Transverse colon (tissue), 4 donors: ENCODE data around the gene KIAA1958. TPM values are rescaled to one million over a fixed set of nuclear protein-coding genes. Genes with fewer than 3 reads are reported as not detected.

ENCODE experiments used
- DNase-seq: peaks from one replicate; pipeline ENCODE4 v3.0.0-alpha.2; 2019
- H3K27ac ChIP-seq, 4 donors: fragments of 200-600 bp; sonication (generic); 2 replicates each; pipeline ENCODE4 v1.5.1; 2016 to 2018; ENCODE audit warnings: inconsistent platforms in 4 of 4
- H3K27me3 ChIP-seq: fragments of 200-600 bp; sonication (generic); 2 replicates; pipeline ENCODE4 v1.5.1; 2017; ENCODE audit warnings: inconsistent platforms
- H3K36me3 ChIP-seq, 4 donors: fragments of 200-600 bp; sonication (generic); 2 replicates each; pipeline ENCODE4 v1.5.1; 2017 to 2019; ENCODE audit warnings: inconsistent platforms in 4 of 4
- H3K4me1 ChIP-seq, 4 donors: fragments of 200-600 bp; sonication (generic); 2 replicates each; pipeline ENCODE4 v1.5.1; 2017 to 2020; ENCODE audit warnings: inconsistent platforms in 4 of 4
- H3K4me3 ChIP-seq, 4 donors: fragments of 200-600 bp; sonication (generic); 1 replicate in 1 of 4; 2 replicates in 3 of 4; pipeline versions ENCODE4 v1.5.1 to v1.6.1; 2017 to 2019; ENCODE audit warnings: inconsistent platforms in 4 of 4
- H3K9me3 ChIP-seq, 2 donors: fragments of 200-600 bp; sonication (generic); 2 replicates each; pipeline ENCODE4 v1.5.1; 2017 to 2019; ENCODE audit warnings: inconsistent platforms in 2 of 2
- EP300 ChIP-seq: sonication (generic); formaldehyde crosslinking; IDR thresholded peaks from one replicate; pipeline ENCODE4 v1.6.1; 2017; ENCODE audit warnings: antibody characterized with exemption, low read depth
- POLR2A ChIP-seq: fragments of 450-650 bp; IDR thresholded peaks from one replicate; pipeline ENCODE4 v1.6.1; 2016; ENCODE audit warnings: antibody characterized with exemption, mild to moderate bottlenecking, moderate library complexity
- POLR2AphosphoS5 ChIP-seq, 3 donors: sonication (generic); formaldehyde crosslinking; IDR thresholded peaks; one replicate each; pipeline ENCODE4 v1.6.1; 2016; ENCODE audit warnings: antibody characterized with exemption in 3 of 3
- WGBS, 2 donors: methylation state at CpG; one replicate each; pipeline ENCODE4 v1.1.5; 2018; ENCODE audit warnings: low coverage in 1 of 2; 5-methylcytosine and 5-hydroxymethylcytosine counted together
- in situ Hi-C, 4 donors: fragments of 200-750 bp; cut with MboI; loops; one replicate each; pipeline versions ENCODE4 v1.15.0 to v1.15.1; 2017; ENCODE audit warnings: low sequenced_read_pairs in 3 of 4, low pct_ligation_motif_present in 1 of 4, low pct_unique_long_range_greater_than_20kb in 1 of 4
- intact Hi-C: fragments of 100-400 bp; cut with DNase I; formaldehyde crosslinking; loops from one replicate; pipeline ENCODE4 v1.15.1; 2023; ENCODE audit warnings: low total_unique reads
- total RNA-seq, 4 donors: library from RNA; depleted of rRNA; stranded (reverse); fragments of >200 nt; gene quantifications; one replicate each; pipeline ENCODE4 v1.1.0, GENCODE V29; 2016
- TF ChIP-seq, protein P1 (sequence below), 5 experiments: fragments of 200-600 bp in 3 of 5; fragments of 450-650 bp in 2 of 5; sonication (generic) in 3 of 5; IDR thresholded peaks; 1 replicate in 2 of 5; 2 replicates in 3 of 5; pipeline ENCODE4 v1.5.1; 2016 to 2017; ENCODE audit warnings: antibody characterized with exemption in 5 of 5, inconsistent platforms in 3 of 5, mild to moderate bottlenecking in 2 of 5, moderate library complexity in 1 of 5

KIAA1958 gene
- total RNA-seq, 4 donors from 2014 or later: 5.0 to 12.4 (median 9.4) TPM

DNA sequence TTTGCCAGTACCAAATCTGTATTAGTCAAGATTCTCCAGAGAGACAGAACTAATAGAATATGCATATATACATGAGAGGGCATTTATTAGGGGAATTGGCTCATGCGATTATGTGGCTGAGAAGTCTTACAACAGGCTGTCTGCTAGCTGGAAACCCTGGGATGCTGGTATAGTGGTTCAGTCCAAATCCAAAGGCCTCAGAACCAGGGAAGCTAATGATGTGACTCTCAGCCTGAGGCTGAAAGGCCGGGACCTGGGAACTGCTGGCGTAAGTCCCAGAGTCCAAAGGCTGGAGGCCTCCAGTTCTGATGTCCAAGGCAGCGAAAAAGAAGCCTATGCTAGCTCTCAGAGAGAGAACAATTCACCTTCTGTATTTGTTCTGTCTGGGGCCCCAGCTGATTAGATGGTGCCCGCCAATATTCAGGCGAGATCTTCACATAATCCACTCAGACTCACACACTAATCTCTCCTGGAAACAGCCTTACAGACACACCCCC lies 84.1 kb downstream of the KIAA1958 start:
- no peak overlapping the region for H3K27ac ChIP-seq
- WGBS, 2 donors: 47 to 54% methylated on average over 2 to 6 of the region's 6 CpGs
- TF ChIP-seq EP300: no peak
- TF ChIP-seq, protein P1, sequence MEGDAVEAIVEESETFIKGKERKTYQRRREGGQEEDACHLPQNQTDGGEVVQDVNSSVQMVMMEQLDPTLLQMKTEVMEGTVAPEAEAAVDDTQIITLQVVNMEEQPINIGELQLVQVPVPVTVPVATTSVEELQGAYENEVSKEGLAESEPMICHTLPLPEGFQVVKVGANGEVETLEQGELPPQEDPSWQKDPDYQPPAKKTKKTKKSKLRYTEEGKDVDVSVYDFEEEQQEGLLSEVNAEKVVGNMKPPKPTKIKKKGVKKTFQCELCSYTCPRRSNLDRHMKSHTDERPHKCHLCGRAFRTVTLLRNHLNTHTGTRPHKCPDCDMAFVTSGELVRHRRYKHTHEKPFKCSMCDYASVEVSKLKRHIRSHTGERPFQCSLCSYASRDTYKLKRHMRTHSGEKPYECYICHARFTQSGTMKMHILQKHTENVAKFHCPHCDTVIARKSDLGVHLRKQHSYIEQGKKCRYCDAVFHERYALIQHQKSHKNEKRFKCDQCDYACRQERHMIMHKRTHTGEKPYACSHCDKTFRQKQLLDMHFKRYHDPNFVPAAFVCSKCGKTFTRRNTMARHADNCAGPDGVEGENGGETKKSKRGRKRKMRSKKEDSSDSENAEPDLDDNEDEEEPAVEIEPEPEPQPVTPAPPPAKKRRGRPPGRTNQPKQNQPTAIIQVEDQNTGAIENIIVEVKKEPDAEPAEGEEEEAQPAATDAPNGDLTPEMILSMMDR (IDR thresholded peaks at IDR 0.05): no peak
- no peak for TF ChIP-seq POLR2AphosphoS5 (IDR thresholded peaks at IDR 0.05)
- no peak for TF ChIP-seq POLR2A
- H3K36me3 ChIP-seq: no peaks in the 10 kb centered on the region
- peak; percentile 35 for DNase-seq
- H3K4me1 ChIP-seq: peaks cover 0 to 6% (median 1%) of the 10 kb centered on the region in 4 donors
- H3K9me3 ChIP-seq: no peaks in the 10 kb centered on the region
- in situ Hi-C loops (no loop called here), intact Hi-C loops (no loop called here)
- no peak overlapping the region for H3K4me3 ChIP-seq
- H3K27me3 ChIP-seq: no peaks in the 10 kb centered on the region

DNA sequence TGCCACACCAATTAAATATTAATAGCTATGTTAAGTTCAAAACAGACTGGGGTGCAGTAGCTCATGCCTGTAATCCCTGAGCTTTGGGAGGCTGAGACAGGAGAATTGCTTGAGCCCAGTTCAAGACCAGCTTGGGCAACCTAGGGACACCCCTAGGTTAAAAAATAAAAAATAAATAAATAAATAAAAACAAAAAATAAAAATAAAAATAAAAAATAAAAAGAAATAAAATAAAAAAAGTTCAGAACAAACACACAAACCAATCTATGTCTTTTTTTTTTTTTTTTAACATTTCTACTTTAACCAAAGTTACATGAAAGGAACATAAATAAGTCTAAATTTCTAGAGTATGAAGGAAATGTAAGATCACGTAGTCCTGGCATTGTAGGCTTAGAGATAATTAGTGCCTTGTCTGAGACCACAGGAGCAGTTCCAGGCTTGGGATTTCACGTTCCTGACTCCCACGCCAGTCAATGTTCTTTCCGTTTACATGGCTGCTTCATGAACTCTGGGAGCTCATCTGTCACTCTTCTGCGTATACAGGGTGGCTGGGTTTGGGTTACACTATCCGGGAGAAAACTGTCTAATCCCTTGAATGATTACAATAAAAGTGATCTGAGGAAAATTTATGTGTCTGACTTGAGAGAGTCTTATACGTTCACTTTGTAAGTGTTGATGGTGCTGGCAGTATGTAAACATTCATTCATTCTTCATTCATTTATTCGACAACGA lies 85.2 kb downstream of the KIAA1958 start:
- no peaks in the 10 kb centered on the region for H3K9me3 ChIP-seq
- intact Hi-C loops (no loop called here), in situ Hi-C loops (no loop called here)
- no peak for TF ChIP-seq POLR2AphosphoS5 (IDR thresholded peaks at IDR 0.05)
- TF ChIP-seq, protein P1 (IDR thresholded peaks at IDR 0.05): no peak
- no peak for TF ChIP-seq EP300
- TF ChIP-seq POLR2A: no peak
- H3K4me1 ChIP-seq: peaks cover 0 to 6% (median 1%) of the 10 kb centered on the region in 4 donors
- H3K27ac ChIP-seq: no peak overlapping the region
- H3K36me3 ChIP-seq: peaks cover 0 to 5% (median 0%) of the 10 kb centered on the region in 4 donors
- 89 to 95% methylated on average over 8 to 9 of the region's 9 CpGs for WGBS, 2 donors
- H3K4me3 ChIP-seq: no peak overlapping the region
- DNase-seq: no peak
- H3K27me3 ChIP-seq: no peaks in the 10 kb centered on the region

DNA sequence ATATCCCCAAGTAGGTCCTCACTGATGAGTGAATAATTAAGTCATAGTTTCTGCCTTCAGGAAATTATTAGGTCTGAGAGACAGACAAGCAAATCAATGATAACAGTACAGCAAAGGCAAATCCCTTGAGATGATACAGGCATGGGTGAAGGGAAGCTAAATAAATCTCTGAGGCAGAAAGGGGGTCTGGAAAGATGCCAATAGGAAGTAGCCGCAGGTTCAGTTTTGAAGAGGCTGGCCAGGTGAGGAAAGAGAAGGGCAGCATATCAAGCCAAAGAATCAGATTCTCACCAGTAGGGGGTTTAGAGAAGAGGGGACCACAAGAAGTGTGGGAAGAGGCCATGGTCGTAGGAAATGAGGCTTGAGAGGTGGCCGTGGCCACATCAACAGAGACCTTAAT lies 85.8 kb downstream of the KIAA1958 start:
- no peaks in the 10 kb centered on the region for H3K9me3 ChIP-seq
- in situ Hi-C loops (no loop called here), intact Hi-C loops (no loop called here)
- no peak overlapping the region for H3K27ac ChIP-seq
- H3K4me1 ChIP-seq: peaks cover 0 to 6% (median 1%) of the 10 kb centered on the region in 4 donors
- no peak for DNase-seq
- peaks cover 0 to 5% (median 0%) of the 10 kb centered on the region in 4 donors for H3K36me3 ChIP-seq
- no peaks in the 10 kb centered on the region for H3K27me3 ChIP-seq
- WGBS, 2 donors: 50 to 69% methylated on average over 2 to 3 of the region's 3 CpGs
- no peak for TF ChIP-seq POLR2A
- TF ChIP-seq EP300: no peak
- TF ChIP-seq, protein P1 (IDR thresholded peaks at IDR 0.05): no peak
- TF ChIP-seq POLR2AphosphoS5 (IDR thresholded peaks at IDR 0.05): no peak
- no peak overlapping the region for H3K4me3 ChIP-seq

DNA sequence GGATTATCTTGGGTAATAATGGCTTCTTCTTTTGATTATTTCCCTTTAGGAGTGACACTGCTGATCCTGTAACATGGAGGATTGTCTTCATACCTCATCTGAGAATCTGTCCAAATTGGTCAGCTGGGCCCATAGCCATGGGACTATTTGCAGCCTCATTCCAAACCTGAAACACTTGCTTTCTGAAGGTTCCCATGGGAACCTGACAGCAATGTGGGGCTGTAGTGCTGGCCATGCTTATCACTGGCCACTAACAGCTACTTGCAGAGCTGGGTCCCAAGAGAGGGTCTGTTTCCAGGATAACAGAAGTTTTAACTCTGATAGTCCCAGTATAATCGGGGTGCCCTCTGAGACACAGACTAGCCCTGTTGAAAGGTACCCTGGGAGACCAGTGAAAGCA lies 87.4 kb downstream of the KIAA1958 start:
- intact Hi-C loops: no loop called here
- in situ Hi-C loops: no loop called here
- WGBS, 2 donors: 92% methylated on average over 1 of the region's 1 CpG; no CpG with 5 or more reads in 1 of the 2 donors
- TF ChIP-seq POLR2A: no peak
- TF ChIP-seq, protein P1 (IDR thresholded peaks at IDR 0.05): no peak
- TF ChIP-seq EP300: no peak
- TF ChIP-seq POLR2AphosphoS5 (IDR thresholded peaks at IDR 0.05): no peak
- no peak for DNase-seq
- Histone ChIP-seq H3K4me1 (peaks cover 0 to 6% (median 1%) of the 10 kb centered on the region in 4 donors), H3K27ac (no peak overlapping the region), H3K27me3 (no peaks in the 10 kb centered on the region), H3K4me3 (no peak overlapping the region), H3K36me3 (peaks cover 0 to 5% (median 0%) of the 10 kb centered on the region in 4 donors), H3K9me3 (no peaks in the 10 kb centered on the region)
